ENCODE data around the gene MACROD2.

MACROD2 gene

DNA sequence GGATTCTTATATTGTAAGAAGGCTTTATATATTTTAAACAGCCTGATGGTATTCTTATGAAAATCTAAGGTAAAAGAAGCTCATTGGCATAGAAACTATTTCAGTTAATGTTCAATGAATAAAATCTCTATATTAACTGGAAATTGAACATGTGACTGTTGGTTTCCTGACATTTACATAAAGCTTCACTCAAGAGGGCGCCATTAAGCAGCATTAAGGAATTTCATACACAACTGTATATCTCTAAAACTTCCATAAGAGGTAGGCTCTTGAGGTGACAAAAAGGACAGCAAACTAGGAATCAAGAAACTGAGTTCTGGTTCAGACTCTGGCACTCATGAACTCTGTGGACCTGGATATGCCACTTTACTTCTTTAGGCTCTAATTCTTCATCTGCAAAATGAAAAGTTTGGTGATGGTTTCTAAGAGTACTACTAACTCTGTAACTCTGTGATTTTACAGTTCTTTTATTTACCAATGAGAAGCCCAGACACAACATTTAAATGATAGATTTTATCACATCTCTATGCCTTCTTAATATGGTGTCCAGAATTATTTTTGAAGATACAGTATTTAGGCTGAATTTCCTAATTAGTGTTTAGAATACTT lies 194.6 kb downstream of the MACROD2 start:
- DNase-seq (ENCODE audit: low spot score) = no peak
- TF ChIP-seq, protein P1, sequence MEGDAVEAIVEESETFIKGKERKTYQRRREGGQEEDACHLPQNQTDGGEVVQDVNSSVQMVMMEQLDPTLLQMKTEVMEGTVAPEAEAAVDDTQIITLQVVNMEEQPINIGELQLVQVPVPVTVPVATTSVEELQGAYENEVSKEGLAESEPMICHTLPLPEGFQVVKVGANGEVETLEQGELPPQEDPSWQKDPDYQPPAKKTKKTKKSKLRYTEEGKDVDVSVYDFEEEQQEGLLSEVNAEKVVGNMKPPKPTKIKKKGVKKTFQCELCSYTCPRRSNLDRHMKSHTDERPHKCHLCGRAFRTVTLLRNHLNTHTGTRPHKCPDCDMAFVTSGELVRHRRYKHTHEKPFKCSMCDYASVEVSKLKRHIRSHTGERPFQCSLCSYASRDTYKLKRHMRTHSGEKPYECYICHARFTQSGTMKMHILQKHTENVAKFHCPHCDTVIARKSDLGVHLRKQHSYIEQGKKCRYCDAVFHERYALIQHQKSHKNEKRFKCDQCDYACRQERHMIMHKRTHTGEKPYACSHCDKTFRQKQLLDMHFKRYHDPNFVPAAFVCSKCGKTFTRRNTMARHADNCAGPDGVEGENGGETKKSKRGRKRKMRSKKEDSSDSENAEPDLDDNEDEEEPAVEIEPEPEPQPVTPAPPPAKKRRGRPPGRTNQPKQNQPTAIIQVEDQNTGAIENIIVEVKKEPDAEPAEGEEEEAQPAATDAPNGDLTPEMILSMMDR (IDR thresholded peaks at IDR 0.05; ENCODE audit: borderline replicate concordance, control extremely low read depth, extremely low read depth, insufficient read depth, missing control alignments) = no peak
- in situ Hi-C loops (cut with MboI; ENCODE audit: low sequenced_read_pairs, unreplicated experiment) = no loop called here

DNA sequence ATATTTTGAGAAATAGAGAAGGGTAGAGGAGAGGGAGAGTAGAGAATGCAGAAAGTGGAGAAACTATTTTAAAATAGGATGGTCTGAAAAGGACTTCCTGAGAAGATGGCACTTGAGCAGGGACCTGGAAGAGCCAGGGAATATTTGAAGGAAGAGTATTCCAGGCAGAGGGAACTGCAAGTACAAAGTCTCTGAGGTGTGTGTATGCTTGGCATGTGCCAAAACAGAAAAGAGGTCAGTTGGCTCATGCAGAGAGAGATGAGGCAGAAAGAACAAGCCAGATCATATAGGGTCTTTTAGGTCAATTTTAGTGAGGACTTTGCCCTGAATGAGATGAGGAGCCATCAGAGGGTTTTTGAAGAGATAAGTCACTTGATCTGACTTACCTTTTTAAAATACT lies 196.2 kb downstream of the MACROD2 start:
- in situ Hi-C loops (cut with MboI; ENCODE audit: low sequenced_read_pairs, unreplicated experiment) = no loop called here
- no peak for DNase-seq (ENCODE audit: low spot score)
- TF ChIP-seq, protein P1 (IDR thresholded peaks at IDR 0.05; ENCODE audit: borderline replicate concordance, control extremely low read depth, extremely low read depth, insufficient read depth, missing control alignments) = no peak

DNA sequence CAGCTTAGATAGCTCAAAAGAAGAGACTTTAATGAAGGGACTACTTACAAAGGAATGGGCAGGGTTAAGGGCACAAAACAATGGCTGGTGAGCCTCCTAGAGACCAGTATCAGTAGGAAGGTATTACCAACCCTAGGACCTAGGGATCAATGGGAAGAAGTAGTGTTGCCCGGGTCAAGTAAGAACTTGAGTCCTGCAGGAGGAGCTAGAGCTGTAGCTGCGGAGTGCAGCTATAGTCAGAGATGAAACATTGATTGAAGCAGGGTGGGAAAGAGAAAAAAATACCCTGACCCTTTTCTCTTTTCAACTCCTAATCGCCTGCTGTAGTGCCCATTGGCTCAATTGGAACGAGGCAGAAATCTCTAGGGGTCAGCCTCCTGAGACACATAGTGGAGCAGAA lies 198.1 kb downstream of the MACROD2 start:
- in situ Hi-C loops (cut with MboI; ENCODE audit: low sequenced_read_pairs, unreplicated experiment) = no loop called here
- no peak for DNase-seq (ENCODE audit: low spot score)
- TF ChIP-seq, protein P1 (IDR thresholded peaks at IDR 0.05; ENCODE audit: borderline replicate concordance, control extremely low read depth, extremely low read depth, insufficient read depth, missing control alignments) = no peak

DNA sequence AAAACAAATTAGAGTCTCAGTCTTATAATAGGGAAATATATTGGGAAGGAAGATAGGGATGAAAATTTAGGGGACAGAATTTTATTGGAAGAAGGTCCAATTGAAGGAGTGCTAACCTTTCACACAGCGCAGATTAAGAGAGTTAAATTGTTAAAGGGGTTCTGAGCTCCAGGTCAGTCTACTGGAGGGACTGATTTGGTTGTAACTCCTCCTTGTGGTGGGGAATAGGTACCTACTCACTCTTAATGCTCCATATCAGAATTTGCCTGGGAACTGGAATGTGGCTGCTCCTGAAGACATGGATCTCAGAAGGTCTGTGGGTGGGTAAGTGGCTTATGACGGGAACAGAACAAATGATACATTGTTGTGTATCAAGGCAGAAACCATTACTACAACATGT lies 198.6 kb downstream of the MACROD2 start:
- TF ChIP-seq, protein P1 (IDR thresholded peaks at IDR 0.05; ENCODE audit: borderline replicate concordance, control extremely low read depth, extremely low read depth, insufficient read depth, missing control alignments) = no peak
- DNase-seq (ENCODE audit: low spot score) = no peak
- in situ Hi-C loops (cut with MboI; ENCODE audit: low sequenced_read_pairs, unreplicated experiment) = no loop called here

DNA sequence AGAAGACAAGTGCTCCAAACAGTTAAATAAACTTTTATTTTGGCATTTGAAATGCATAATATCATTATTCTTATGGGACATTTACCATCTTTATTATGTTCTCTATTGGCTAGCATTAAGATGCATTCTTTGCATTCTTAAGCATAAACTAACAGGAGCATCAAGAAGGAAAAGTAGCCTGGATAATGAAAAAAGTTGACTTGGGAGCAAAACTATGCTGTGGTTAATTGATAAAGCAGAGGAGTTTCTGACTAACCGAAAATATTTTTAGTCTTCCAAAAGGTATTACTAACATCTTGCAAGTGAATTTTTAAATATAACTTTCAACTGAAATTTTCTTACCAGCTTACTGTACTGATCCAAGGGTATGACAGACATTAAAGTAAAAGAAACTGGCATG lies 201.8 kb downstream of the MACROD2 start:
- in situ Hi-C loops (cut with MboI; ENCODE audit: low sequenced_read_pairs, unreplicated experiment) = no loop called here
- DNase-seq (ENCODE audit: low spot score) = no peak

DNA sequence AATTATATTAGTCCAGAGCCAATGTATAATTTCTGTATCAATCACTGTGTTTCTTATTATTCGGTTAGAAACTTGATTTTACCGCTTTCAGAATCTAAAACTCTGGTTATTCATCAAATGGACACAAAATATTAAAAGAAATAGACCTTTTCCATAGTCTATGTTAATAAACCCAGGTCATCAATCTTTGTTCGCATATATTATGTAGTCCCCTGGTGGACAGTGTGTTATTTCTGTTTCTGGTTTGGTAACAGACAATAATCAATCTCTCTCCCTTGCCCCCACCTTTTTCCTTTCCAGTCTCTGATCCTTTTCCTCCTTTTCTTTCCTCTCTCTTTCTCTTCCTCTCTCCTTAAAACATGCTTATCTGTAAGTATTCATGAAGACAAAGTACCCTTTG lies 203.1 kb downstream of the MACROD2 start:
- in situ Hi-C loops (cut with MboI; ENCODE audit: low sequenced_read_pairs, unreplicated experiment) = no loop called here
- TF ChIP-seq, protein P1 (IDR thresholded peaks at IDR 0.05; ENCODE audit: borderline replicate concordance, control extremely low read depth, extremely low read depth, insufficient read depth, missing control alignments) = no peak
- DNase-seq (ENCODE audit: low spot score) = no peak

More for the DNA sequence above, 201.8 kb downstream of the MACROD2 start:
- TF ChIP-seq, protein P1 (IDR thresholded peaks at IDR 0.05; ENCODE audit: borderline replicate concordance, control extremely low read depth, extremely low read depth, insufficient read depth, missing control alignments) = no peak

Measured in GM13976 (cell line).